ENCODE measurements around the gene L3HYPDH.

The L3HYPDH gene

GRCh38 chr14:59424341-59425071 lies 59.7 kb downstream of the L3HYPDH start:
- no peaks in the 10 kb centered on the region for H3K36me3 ChIP-seq (ENCODE audit: control insufficient read depth, insufficient read depth, low read length, severe bottlenecking)
- no peak overlapping the region for H3K4me3 ChIP-seq (ENCODE audit: low read length)
- no peaks in the 10 kb centered on the region for H3K9me3 ChIP-seq (ENCODE audit: control insufficient read depth, low read length)
- no peak overlapping the region for H3K9ac ChIP-seq (ENCODE audit: low read length)
- no peak for DNase-seq (ENCODE audit: low read depth)
- H3K27me3 ChIP-seq (replicated peaks; ENCODE audit: control insufficient read depth, insufficient read depth, low read length) = no peaks in the 10 kb centered on the region
- H3K4me1 ChIP-seq (ENCODE audit: control insufficient read depth, insufficient read depth, low read length) = peaks cover 52% of the 10 kb centered on the region
